Smooth muscle cell (in vitro differentiated cells): ENCODE data around the gene NR6A1. TPM values are rescaled to one million over a fixed set of nuclear protein-coding genes. Genes with fewer than 3 reads are reported as not detected.
A peak's percentile ranks its signal among the peaks of the same experiment; 100 is the strongest.

ENCODE experiments used
- DNase-seq: peaks from one replicate; lab custom pipeline; 2025; ENCODE audit not compliant: unreplicated experiment; lab: John Stamatoyannopoulos, UW
- H2AFZ ChIP-seq: fragments of 200-600 bp; sonication (generic); 2 replicates; pipeline ENCODE4 v1.6.0; 2016; ENCODE audit warnings: antibody characterized with exemption, low read depth, mild to moderate bottlenecking
- H3F3A ChIP-seq: fragments of 200-600 bp; sonication (generic); 2 replicates; pipeline ENCODE4 v1.6.0; 2017; ENCODE audit warnings: antibody characterized with exemption, low read depth
- H3K27ac ChIP-seq: fragments of 200-600 bp; sonication (generic); 2 replicates; pipeline ENCODE4 v1.5.1; 2016; ENCODE audit warnings: low read depth, mild to moderate bottlenecking
- H3K27me3 ChIP-seq: fragments of 200-600 bp; sonication (generic); 2 replicates; pipeline ENCODE4 v1.6.1; 2016; ENCODE audit warnings: low read depth, mild to moderate bottlenecking
- H3K36me3 ChIP-seq: fragments of 200-600 bp; sonication (generic); 2 replicates; pipeline ENCODE4 v1.5.1; 2016; ENCODE audit warnings: low read depth
- H3K4me1 ChIP-seq: fragments of 200-600 bp; sonication (generic); 2 replicates; pipeline ENCODE4 v1.5.1; 2016; ENCODE audit warnings: low read depth
- H3K4me2 ChIP-seq: fragments of 200-600 bp; sonication (generic); 2 replicates; pipeline ENCODE4 v1.6.0; 2016; ENCODE audit warnings: mild to moderate bottlenecking
- H3K4me3 ChIP-seq: fragments of 200-600 bp; sonication (generic); 2 replicates; pipeline ENCODE4 v1.5.1; 2016; ENCODE audit warnings: mild to moderate bottlenecking
- H3K79me2 ChIP-seq: fragments of 200-600 bp; sonication (generic); 2 replicates; pipeline ENCODE4 v1.6.0; 2016; ENCODE audit warnings: low read depth, mild to moderate bottlenecking
- H3K9ac ChIP-seq: fragments of 200-600 bp; sonication (generic); 2 replicates; pipeline ENCODE4 v1.6.0; 2016; ENCODE audit warnings: low read depth
- H3K9me3 ChIP-seq: fragments of 200-600 bp; sonication (generic); replicated peaks from 2 replicates; pipeline ENCODE4 v1.5.1; 2016; ENCODE audit warnings: low read depth
- H4K20me1 ChIP-seq: fragments of 200-600 bp; sonication (generic); 2 replicates; pipeline ENCODE4 v1.6.0; 2016; ENCODE audit warnings: low read depth
- CTCF ChIP-seq: fragments of 200-600 bp; sonication (generic); IDR thresholded peaks from 2 replicates; pipeline ENCODE4 v1.5.1; 2017; ENCODE audit warnings: borderline replicate concordance, mild to moderate bottlenecking, antibody characterized with exemption; ENCODE audit not compliant: insufficient read depth, poor library complexity, severe bottlenecking
- WGBS: methylation state at CpG from one replicate; pipeline ENCODE4 v1.1.7; 2016; ENCODE audit warnings: low lambda C conversion rate; 5-methylcytosine and 5-hydroxymethylcytosine counted together
- polyA plus RNA-seq: library from polyadenylated mRNA; unstranded; fragments of >200 nt; fragmentation: Nextera tagmentation; extraction: Ambion mirVana; gene quantifications from 2 replicates; pipeline ENCODE4 v1.2.1, GENCODE V29; 2016
- total RNA-seq: library from RNA; depleted of rRNA; stranded (reverse); fragments of >200 nt; gene quantifications from 2 replicates; pipeline ENCODE4 v1.2.3, GENCODE V29; 2014

NR6A1 gene
- total and polyA plus RNA-seq, 2 experiments from 2014 or later, result 0.17 to 0.31 TPM

GRCh38 chr9:124621371-124622328 lies 149.5 kb downstream of the NR6A1 start:
- H3K9ac ChIP-seq, result no peak overlapping the region
- H3K36me3 ChIP-seq, result no peaks in the 10 kb centered on the region
- no peak for DNase-seq
- H3K27me3 ChIP-seq, result no peaks in the 10 kb centered on the region
- no peaks in the 10 kb centered on the region for H4K20me1 ChIP-seq
- no peak overlapping the region for H3K27ac ChIP-seq
- H2AFZ ChIP-seq, result no peak overlapping the region
- 68% methylated on average over 11 of the region's 11 CpGs for WGBS
- TF ChIP-seq CTCF, result no peak
- H3K4me2 ChIP-seq, result no peak overlapping the region
- H3K4me1 ChIP-seq, result peaks cover 8% of the 10 kb centered on the region
- no peak overlapping the region for H3K4me3 ChIP-seq
- H3K9me3 ChIP-seq, result no peaks in the 10 kb centered on the region
- no peaks in the 10 kb centered on the region for H3K79me2 ChIP-seq
- H3F3A ChIP-seq, result peaks cover 11% of the 10 kb centered on the region

GRCh38 chr9:124618476-124618875 lies 152.6 kb downstream of the NR6A1 start:
- Histone ChIP-seq H3K36me3 (no peaks in the 10 kb centered on the region), H3F3A (peaks cover 11% of the 10 kb centered on the region), H3K4me3 (no peak overlapping the region), H3K27ac (no peak overlapping the region), H3K4me2 (no peak overlapping the region), H3K27me3 (no peaks in the 10 kb centered on the region), H3K9ac (no peak overlapping the region), H4K20me1 (no peaks in the 10 kb centered on the region), H3K4me1 (peaks cover 8% of the 10 kb centered on the region), H3K9me3 (no peaks in the 10 kb centered on the region), H3K79me2 (no peaks in the 10 kb centered on the region), H2AFZ (no peak overlapping the region)
- no peak for TF ChIP-seq CTCF
- DNase-seq, result no peak
- WGBS, result 79% methylated on average over 3 of the region's 3 CpGs

GRCh38 chr9:124617477-124618141 lies 153.5 kb downstream of the NR6A1 start:
- Histone ChIP-seq H3K27ac (no peak overlapping the region), H3K79me2 (no peaks in the 10 kb centered on the region), H3K27me3 (no peaks in the 10 kb centered on the region), H3F3A (peaks cover 11% of the 10 kb centered on the region), H3K9me3 (no peaks in the 10 kb centered on the region), H3K4me2 (no peak overlapping the region), H3K4me1 (peaks cover 6% of the 10 kb centered on the region), H3K36me3 (no peaks in the 10 kb centered on the region), H4K20me1 (no peaks in the 10 kb centered on the region), H3K4me3 (no peak overlapping the region), H3K9ac (no peak overlapping the region), H2AFZ (no peak overlapping the region)
- peak; percentile 91 for TF ChIP-seq CTCF
- WGBS, result 7% methylated on average over 3 of the region's 3 CpGs
- DNase-seq, result peak; percentile 41
